SK-N-SH (cell line): ENCODE data around the gene SEMA3C.

Experiments used
- CTCF ChIP-seq: fragments of 200-600 bp; sonication (generic); IDR thresholded peaks from 2 replicates; pipeline ENCODE4 v1.6.1; 2017; ENCODE audit warnings: antibody characterized with exemption, mild to moderate bottlenecking, moderate library complexity
- EP300 ChIP-seq, 2 experiments: IDR thresholded peaks; 2 replicates each; pipeline versions ENCODE4 v1.4.0 to v1.6.1; 2012; ENCODE audit warnings: borderline replicate concordance in 1 of 2, low read depth in 1 of 2, low read length in 1 of 2
- GABPA ChIP-seq: IDR thresholded peaks from 2 replicates; pipeline ENCODE4 v1.4.0; 2012; ENCODE audit warnings: low read depth, mild to moderate bottlenecking
- JUND ChIP-seq: IDR thresholded peaks from 2 replicates; pipeline ENCODE4 v1.4.0; 2012
- MXI1 ChIP-seq: IDR thresholded peaks from 2 replicates; pipeline ENCODE4 v1.6.1; 2012; ENCODE audit warnings: mild to moderate bottlenecking, low read depth, low read length, improper control_type of control experiment
- NRF1 ChIP-seq: IDR thresholded peaks from 2 replicates; pipeline ENCODE4 v1.6.1; 2012; ENCODE audit warnings: low read depth, mild to moderate bottlenecking, low read length
- PBX3 ChIP-seq: IDR thresholded peaks from 2 replicates; pipeline ENCODE4; 2012
- RAD21 ChIP-seq: IDR thresholded peaks from 2 replicates; pipeline ENCODE4 v1.6.1; 2012; ENCODE audit warnings: mild to moderate bottlenecking, low read length
- RCOR1 ChIP-seq: fragments of 150-350 bp; IDR thresholded peaks from 2 replicates; pipeline ENCODE4 v1.6.1; 2017; ENCODE audit warnings: antibody characterized with exemption, low read length
- REST ChIP-seq: IDR thresholded peaks from 2 replicates; pipeline ENCODE4 v1.6.1; 2012; ENCODE audit warnings: mild to moderate bottlenecking, low read depth, low read length, moderate library complexity
- SMC3 ChIP-seq: IDR thresholded peaks from 2 replicates; pipeline ENCODE4 v1.6.1; 2012; ENCODE audit warnings: low read depth, low read length, improper control_type of control experiment
- TAF1 ChIP-seq: IDR thresholded peaks from 2 replicates; pipeline ENCODE4 v1.6.1; 2012; ENCODE audit warnings: low read depth, mild to moderate bottlenecking, low read length, moderate library complexity, borderline replicate concordance
- ZBTB33 ChIP-seq: IDR thresholded peaks from 2 replicates; pipeline ENCODE4 v1.4.0; 2012; ENCODE audit warnings: low read depth, borderline replicate concordance

- TF ChIP-seq ZBTB33 (no peak), CTCF (no peak), SMC3 (no peak), JUND (no peak), TAF1 (no peak), PBX3 (no peak), RAD21 (no peak), RCOR1 (no peak), GABPA (no peak), NRF1 (no peak), MXI1 (no peak), EP300 (IDR thresholded peaks at IDR 0.05; ENCODE audit: borderline replicate concordance in 1 of 2, low read depth in 1 of 2, low read length in 1 of 2) (no peak), REST (no peak)
Measured at GRCh38 chr7:80879849-80880248, 39.0 kb downstream of the SEMA3C start.
